ENCODE results near the gene NUDT14. TPM values are rescaled to one million over a fixed set of nuclear protein-coding genes. Genes with fewer than 3 reads are reported as not detected.

Gene NUDT14
- total RNA-seq, 1 donor from 2014 or later = 28.3 TPM

- DNase-seq (ENCODE audit: low spot score) = no peak
Observed at GRCh38 chr14:105147671-105148603, 33.2 kb downstream of the NUDT14 start.

- DNase-seq (ENCODE audit: low spot score) = no peak
Observed at GRCh38 chr14:105146976-105147635, 34.0 kb downstream of the NUDT14 start.

GRCh38 chr14:105146181-105146975 lies 34.7 kb downstream of the NUDT14 start:
- no peak for DNase-seq (ENCODE audit: low spot score)

GRCh38 chr14:105145381-105146180 lies 35.5 kb downstream of the NUDT14 start:
- no peak for DNase-seq (ENCODE audit: low spot score)

- DNase-seq (ENCODE audit: low spot score) = no peak
Observed at GRCh38 chr14:105144666-105145380, 36.3 kb downstream of the NUDT14 start.

- no peak for DNase-seq (ENCODE audit: low spot score)
Observed at GRCh38 chr14:105144026-105144665, 37.0 kb downstream of the NUDT14 start.

- no peak for DNase-seq (ENCODE audit: low spot score)
Observed at GRCh38 chr14:105143451-105144025, 37.6 kb downstream of the NUDT14 start.

- DNase-seq (ENCODE audit: low spot score) = no peak
Observed at GRCh38 chr14:105142651-105143450, 38.3 kb downstream of the NUDT14 start.

GRCh38 chr14:105141486-105142281 lies 39.4 kb downstream of the NUDT14 start:
- DNase-seq (ENCODE audit: low spot score) = no peak

GRCh38 chr14:105141026-105141425 lies 40.1 kb downstream of the NUDT14 start:
- DNase-seq (ENCODE audit: low spot score) = no peak

GRCh38 chr14:105140581-105140980 lies 40.5 kb downstream of the NUDT14 start:
- no peak for DNase-seq (ENCODE audit: low spot score)

GRCh38 chr14:105139831-105140239 lies 41.3 kb downstream of the NUDT14 start:
- no peak for DNase-seq (ENCODE audit: low spot score)

GRCh38 chr14:105139212-105139825 lies 41.8 kb downstream of the NUDT14 start:
- DNase-seq (ENCODE audit: low spot score) = peak; percentile 51

- DNase-seq (ENCODE audit: low spot score) = peak; percentile 84
Observed at GRCh38 chr14:105138551-105139111, 42.5 kb downstream of the NUDT14 start.

- DNase-seq (ENCODE audit: low spot score) = no peak
Observed at GRCh38 chr14:105138021-105138541, 43.0 kb downstream of the NUDT14 start.

GRCh38 chr14:105137481-105138020 lies 43.6 kb downstream of the NUDT14 start:
- DNase-seq (ENCODE audit: low spot score) = no peak

Data from mesenteric fat pad (tissue), 1 donor.